AG04449 (cell line): Measurements from ENCODE around the gene DCDC2C.

ENCODE experiments used
- CTCF ChIA-PET: fragments of 350-600 bp; formaldehyde crosslinking; extraction: SDS; loops from one replicate; lab custom pipeline; 2021; ENCODE audit warnings: antibody characterized with exemption; lab: Yijun Ruan, JAX
- POLR2A ChIA-PET: fragments of 400-600, 350-600 bp; formaldehyde crosslinking; extraction: SDS; loops from one replicate; lab custom pipeline; 2020; ENCODE audit warnings: antibody characterized with exemption, inconsistent platforms; lab: Yijun Ruan, JAX
- DNase-seq: peaks from one replicate; pipeline ENCODE4 v3.0.0-alpha.2; 2010; ENCODE audit warnings: low read depth, low spot score
- H3K4me3 ChIP-seq: 2 replicates; pipeline ENCODE4 v1.5.1; 2011; ENCODE audit warnings: low read depth, mild to moderate bottlenecking, control low read depth, low read length
- TF ChIP-seq, protein P1 (sequence below): IDR thresholded peaks from one replicate; pipeline ENCODE4 v1.5.1; 2011; ENCODE audit warnings: mild to moderate bottlenecking, moderate library complexity, low read length, control low read depth, inconsistent platforms; ENCODE audit not compliant: insufficient read depth; ENCODE audit errors: missing control alignments

Gene DCDC2C

DNA sequence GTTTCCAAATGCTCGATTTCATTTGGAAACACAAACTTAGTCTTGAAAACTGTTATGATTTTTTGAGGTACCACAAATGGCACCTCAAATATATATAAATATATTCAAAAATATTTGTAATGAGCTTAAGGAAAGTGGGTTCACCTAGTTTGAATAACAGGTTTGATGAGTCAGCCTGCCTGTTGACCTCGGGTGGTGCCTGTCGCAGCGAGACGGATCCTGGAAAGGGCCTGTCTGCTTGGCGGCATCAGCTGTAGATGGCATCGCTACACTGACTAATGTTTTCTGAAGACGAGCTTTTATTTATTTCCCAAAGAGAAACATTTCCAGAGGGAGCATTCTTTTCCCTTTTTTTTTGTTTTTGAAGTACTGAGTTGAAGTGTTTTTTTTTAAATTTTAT is 38.5 kb upstream of the DCDC2C start:
- TF ChIP-seq, protein P1, sequence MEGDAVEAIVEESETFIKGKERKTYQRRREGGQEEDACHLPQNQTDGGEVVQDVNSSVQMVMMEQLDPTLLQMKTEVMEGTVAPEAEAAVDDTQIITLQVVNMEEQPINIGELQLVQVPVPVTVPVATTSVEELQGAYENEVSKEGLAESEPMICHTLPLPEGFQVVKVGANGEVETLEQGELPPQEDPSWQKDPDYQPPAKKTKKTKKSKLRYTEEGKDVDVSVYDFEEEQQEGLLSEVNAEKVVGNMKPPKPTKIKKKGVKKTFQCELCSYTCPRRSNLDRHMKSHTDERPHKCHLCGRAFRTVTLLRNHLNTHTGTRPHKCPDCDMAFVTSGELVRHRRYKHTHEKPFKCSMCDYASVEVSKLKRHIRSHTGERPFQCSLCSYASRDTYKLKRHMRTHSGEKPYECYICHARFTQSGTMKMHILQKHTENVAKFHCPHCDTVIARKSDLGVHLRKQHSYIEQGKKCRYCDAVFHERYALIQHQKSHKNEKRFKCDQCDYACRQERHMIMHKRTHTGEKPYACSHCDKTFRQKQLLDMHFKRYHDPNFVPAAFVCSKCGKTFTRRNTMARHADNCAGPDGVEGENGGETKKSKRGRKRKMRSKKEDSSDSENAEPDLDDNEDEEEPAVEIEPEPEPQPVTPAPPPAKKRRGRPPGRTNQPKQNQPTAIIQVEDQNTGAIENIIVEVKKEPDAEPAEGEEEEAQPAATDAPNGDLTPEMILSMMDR = no peak
- no peak for DNase-seq
- POLR2A ChIA-PET = no interaction called here
- CTCF ChIA-PET = no interaction called here
- no peak overlapping the region for H3K4me3 ChIP-seq

GRCh38 chr2:3665886-3666612 is 37.3 kb upstream of the DCDC2C start:
- ChIA-PET CTCF (no interaction called here), POLR2A (no interaction called here)
- no peak for DNase-seq
- TF ChIP-seq, protein P1 = no peak
- no peak overlapping the region for H3K4me3 ChIP-seq

GRCh38 chr2:3666613-3666975 is 36.8 kb upstream of the DCDC2C start:
- CTCF ChIA-PET = no interaction called here
- no peak overlapping the region for H3K4me3 ChIP-seq
- DNase-seq = no peak
- TF ChIP-seq, protein P1 = no peak
- POLR2A ChIA-PET = no interaction called here

- TF ChIP-seq, protein P1 = no peak
- ChIA-PET POLR2A (no interaction called here), CTCF (no interaction called here)
- no peak overlapping the region for H3K4me3 ChIP-seq
- DNase-seq = no peak
These were observed 36.2 kb upstream of the DCDC2C start for GRCh38 chr2:3667151-3667631.

DNA sequence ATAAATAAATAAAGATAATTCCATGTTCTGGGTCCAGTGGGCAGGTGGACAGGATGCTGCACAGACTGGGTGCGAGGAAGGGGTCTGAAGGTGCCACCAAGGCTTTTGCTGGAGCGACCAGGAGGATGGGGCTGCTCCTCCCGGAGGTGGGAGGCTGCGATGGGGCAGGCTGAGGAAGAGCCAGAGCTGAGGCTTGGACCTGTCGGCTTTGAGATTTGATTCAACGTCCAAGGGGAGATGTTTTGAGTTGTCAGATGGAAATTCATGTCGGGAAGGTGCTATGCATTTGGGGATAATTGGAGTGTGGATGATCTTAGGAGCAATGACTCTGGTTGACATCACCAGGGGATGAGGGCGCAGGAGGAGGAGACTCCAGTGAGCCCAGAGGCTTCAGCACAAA is 33.7 kb upstream of the DCDC2C start:
- ChIA-PET POLR2A (no interaction called here), CTCF (no interaction called here)
- no peak overlapping the region for H3K4me3 ChIP-seq
- no peak for DNase-seq
- TF ChIP-seq, protein P1 = no peak

GRCh38 chr2:3670376-3670775 is 33.0 kb upstream of the DCDC2C start:
- H3K4me3 ChIP-seq = no peak overlapping the region
- DNase-seq = no peak
- TF ChIP-seq, protein P1 = no peak
- POLR2A ChIA-PET = no interaction called here
- CTCF ChIA-PET = no interaction called here
